ENCODE data around the gene C1D. TPM values are rescaled to one million over a fixed set of nuclear protein-coding genes. Genes with fewer than 3 reads are reported as not detected.

C1D gene
- total and polyA plus RNA-seq, 2 experiments from 2014 or later: 29.4 to 55.6 TPM

DNA sequence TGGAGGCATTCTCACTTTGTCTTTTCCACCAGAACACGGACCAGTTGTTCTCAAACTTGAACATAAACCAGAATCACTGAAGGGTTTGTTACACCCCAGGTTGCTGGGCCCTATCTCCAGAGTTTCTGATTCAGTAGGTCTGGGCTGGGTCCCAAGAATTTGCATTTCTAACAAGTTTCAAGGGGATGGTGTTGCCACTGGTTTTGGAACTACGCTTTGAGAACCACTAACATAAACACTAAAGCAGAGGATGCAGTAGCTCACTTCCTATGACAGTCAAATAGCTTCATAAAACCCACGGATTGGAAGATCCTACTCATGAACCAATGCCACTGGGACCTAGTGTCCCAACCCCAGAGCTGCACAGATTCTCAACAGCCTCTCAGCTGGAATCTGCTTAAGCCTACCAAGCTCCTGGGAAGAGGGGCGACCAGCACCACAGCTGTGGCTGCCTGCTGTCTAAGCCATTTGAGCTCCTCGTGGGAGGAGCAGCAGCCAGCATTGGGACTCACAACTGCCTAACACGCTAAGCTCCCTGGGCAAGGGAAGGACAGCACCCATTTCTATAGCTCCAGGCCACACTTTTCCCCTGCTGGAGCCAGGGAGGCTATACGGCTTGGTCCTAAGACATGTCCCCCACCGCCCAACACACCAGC, 62.5 kb downstream of the C1D start:
- no peaks in the 10 kb centered on the region for H3K9me3 ChIP-seq (ENCODE audit: low read depth)

DNA sequence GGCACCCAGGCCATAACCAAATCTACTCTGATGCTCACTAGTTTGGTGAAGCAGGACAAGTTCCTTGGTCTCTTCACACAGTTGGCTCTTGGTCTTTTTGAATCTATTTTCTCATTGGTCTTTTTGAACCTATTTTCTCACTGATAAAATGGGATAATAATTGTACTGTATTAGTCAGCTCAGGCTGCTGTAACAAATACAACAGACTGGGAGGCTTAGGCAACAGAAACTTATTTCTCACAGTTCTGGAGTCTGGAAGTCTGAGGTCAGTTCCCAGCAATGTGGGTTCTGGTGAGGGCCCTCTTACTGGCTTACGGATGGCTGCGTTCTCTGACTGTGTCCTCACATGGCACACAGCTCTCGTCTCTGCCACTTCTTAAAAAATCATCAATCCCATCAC, 63.5 kb downstream of the C1D start:
- Histone ChIP-seq H3K27ac (no peak overlapping the region), H3K4me2 (no peak overlapping the region), H3K4me1 (ENCODE audit: insufficient read depth) (no peaks in the 10 kb centered on the region), H3K9me3 (ENCODE audit: low read depth) (no peaks in the 10 kb centered on the region), H3K79me2 (no peaks in the 10 kb centered on the region), H3K27me3 (no peaks in the 10 kb centered on the region), H4K20me1 (ENCODE audit: insufficient read depth, poor library complexity, severe bottlenecking) (no peaks in the 10 kb centered on the region), H3K9me2 (replicated peaks; ENCODE audit: insufficient read depth) (no peaks in the 10 kb centered on the region), H3K36me3 (replicated peaks; ENCODE audit: insufficient read depth, low read depth) (no peaks in the 10 kb centered on the region), H2AFZ (no peak overlapping the region), H3K4me3 (no peak overlapping the region)
- WGBS (ENCODE audit: low lambda C conversion rate, missing lambda C conversion rate): 98% methylated on average over 3 of the region's 3 CpGs
- DNase-seq (ENCODE audit: low spot score): no peak
- TF ChIP-seq EZH2phosphoT487 (IDR thresholded peaks at IDR 0.05; ENCODE audit: low read depth, severe bottlenecking, unreplicated experiment) (no peak), EZH2 (IDR thresholded peaks at IDR 0.05; ENCODE audit: borderline replicate concordance) (no peak), CTCF (IDR thresholded peaks at IDR 0.05; ENCODE audit: poor library complexity) (no peak)

More for the DNA sequence above, 62.5 kb downstream of the C1D start:
- no peaks in the 10 kb centered on the region for H3K79me2 ChIP-seq
- no peak for TF ChIP-seq CTCF (IDR thresholded peaks at IDR 0.05; ENCODE audit: poor library complexity)
- no peak for TF ChIP-seq EZH2phosphoT487 (IDR thresholded peaks at IDR 0.05; ENCODE audit: low read depth, severe bottlenecking, unreplicated experiment)
- no peak for TF ChIP-seq EZH2 (IDR thresholded peaks at IDR 0.05; ENCODE audit: borderline replicate concordance)
- H3K4me1 ChIP-seq (ENCODE audit: insufficient read depth): no peaks in the 10 kb centered on the region
- H3K4me2 ChIP-seq: no peak overlapping the region
- no peaks in the 10 kb centered on the region for H3K9me2 ChIP-seq (replicated peaks; ENCODE audit: insufficient read depth)
- H3K36me3 ChIP-seq (replicated peaks; ENCODE audit: insufficient read depth, low read depth): no peaks in the 10 kb centered on the region
- H2AFZ ChIP-seq: no peak overlapping the region
- H3K4me3 ChIP-seq: no peak overlapping the region
- no peaks in the 10 kb centered on the region for H4K20me1 ChIP-seq (ENCODE audit: insufficient read depth, poor library complexity, severe bottlenecking)
- no peaks in the 10 kb centered on the region for H3K27me3 ChIP-seq
- 82% methylated on average over 8 of the region's 8 CpGs for WGBS (ENCODE audit: low lambda C conversion rate, missing lambda C conversion rate)
- H3K27ac ChIP-seq: no peak overlapping the region
- DNase-seq (ENCODE audit: low spot score): no peak

DNA sequence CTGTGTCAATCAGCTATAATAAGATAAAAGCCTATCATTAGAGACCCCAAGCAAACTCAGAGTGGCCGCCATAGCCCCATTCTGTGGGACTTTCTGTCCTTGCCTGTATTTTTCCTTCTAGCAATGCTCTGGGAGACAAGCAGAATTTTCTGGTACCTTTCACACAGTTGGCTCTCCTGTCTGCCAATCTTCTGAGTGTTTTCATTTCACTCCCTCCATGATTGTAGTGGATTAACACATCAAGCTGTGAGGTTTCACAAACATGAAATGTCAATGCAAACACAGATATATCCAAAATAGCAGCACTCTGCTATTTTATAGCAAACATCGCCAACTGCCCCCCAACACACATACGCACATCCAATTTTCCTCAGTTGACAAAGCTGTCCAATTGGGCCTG, 64.9 kb downstream of the C1D start:
- H2AFZ ChIP-seq: no peak overlapping the region
- WGBS (ENCODE audit: low lambda C conversion rate, missing lambda C conversion rate): 96% methylated on average over 3 of the region's 3 CpGs
- H3K4me1 ChIP-seq (ENCODE audit: insufficient read depth): no peaks in the 10 kb centered on the region
- H3K9me2 ChIP-seq (replicated peaks; ENCODE audit: insufficient read depth): no peaks in the 10 kb centered on the region
- H3K36me3 ChIP-seq (replicated peaks; ENCODE audit: insufficient read depth, low read depth): no peaks in the 10 kb centered on the region
- no peaks in the 10 kb centered on the region for H4K20me1 ChIP-seq (ENCODE audit: insufficient read depth, poor library complexity, severe bottlenecking)
- no peak overlapping the region for H3K4me3 ChIP-seq
- TF ChIP-seq EZH2phosphoT487 (IDR thresholded peaks at IDR 0.05; ENCODE audit: low read depth, severe bottlenecking, unreplicated experiment) (no peak), CTCF (IDR thresholded peaks at IDR 0.05; ENCODE audit: poor library complexity) (no peak), EZH2 (IDR thresholded peaks at IDR 0.05; ENCODE audit: borderline replicate concordance) (no peak)
- DNase-seq (ENCODE audit: low spot score): no peak
- no peaks in the 10 kb centered on the region for H3K9me3 ChIP-seq (ENCODE audit: low read depth)
- no peaks in the 10 kb centered on the region for H3K79me2 ChIP-seq
- no peak overlapping the region for H3K4me2 ChIP-seq
- H3K27ac ChIP-seq: no peak overlapping the region
- no peaks in the 10 kb centered on the region for H3K27me3 ChIP-seq

Data from hepatocyte (in vitro differentiated cells).